Ishikawa (cell line): ENCODE results near the gene MYL5.

Experiments used
- RAD21 ChIP-seq: IDR thresholded peaks from 2 replicates; pipeline ENCODE4 v1.6.1; 2012; ENCODE audit warnings: low read depth
- REST ChIP-seq: IDR thresholded peaks from 2 replicates; pipeline ENCODE4 v1.6.1; 2012; ENCODE audit warnings: low read depth, mild to moderate bottlenecking

GRCh38 chr4:687048-687970 lies 13.0 kb downstream of the MYL5 start:
- TF ChIP-seq REST (no peak), RAD21 (no peak)
